A172 (cell line): Measurements from ENCODE around the gene SLCO2A1. TPM values are rescaled to one million over a fixed set of nuclear protein-coding genes. Genes with fewer than 3 reads are reported as not detected.

Experiments
- DNase-seq: peaks from one replicate; pipeline ENCODE4 v3.0.0-alpha.2; 2015; ENCODE audit warnings: low spot score
- total RNA-seq: library from RNA; depleted of rRNA; stranded (reverse); fragments of >200 nt; shearing (Covaris generic); gene quantifications from 2 replicates; pipeline ENCODE4 v1.2.3, GENCODE V29; 2014; rRNA removed

Gene SLCO2A1
- total RNA-seq, 1 experiment from 2014 or later: not detected

- no peak for DNase-seq
Measured at GRCh38 chr3:133884054-133884886, 145.5 kb downstream of the SLCO2A1 start.

DNA sequence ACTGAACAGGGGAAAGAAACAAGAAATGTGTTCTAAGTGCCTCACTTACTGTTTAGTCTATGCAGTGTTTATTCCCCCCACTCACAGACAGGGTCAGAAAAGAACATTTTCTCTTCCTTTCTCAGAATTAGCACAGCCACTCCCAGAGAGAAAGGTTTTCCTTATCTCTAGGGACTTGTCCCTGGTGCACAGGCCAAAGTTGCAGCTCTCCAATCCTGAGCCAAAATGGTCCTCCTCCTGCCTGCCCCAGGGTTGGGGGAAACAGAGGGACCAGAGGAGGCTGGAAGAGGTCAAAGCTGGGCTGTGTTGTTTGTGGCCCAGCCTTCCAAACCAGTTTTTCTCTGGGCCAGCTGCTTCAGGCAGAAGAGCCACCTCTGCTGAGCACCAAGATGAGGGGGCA lies 146.1 kb downstream of the SLCO2A1 start:
- no peak for DNase-seq

- DNase-seq: no peak
Measured at GRCh38 chr3:133882986-133883586, 146.6 kb downstream of the SLCO2A1 start.

DNA sequence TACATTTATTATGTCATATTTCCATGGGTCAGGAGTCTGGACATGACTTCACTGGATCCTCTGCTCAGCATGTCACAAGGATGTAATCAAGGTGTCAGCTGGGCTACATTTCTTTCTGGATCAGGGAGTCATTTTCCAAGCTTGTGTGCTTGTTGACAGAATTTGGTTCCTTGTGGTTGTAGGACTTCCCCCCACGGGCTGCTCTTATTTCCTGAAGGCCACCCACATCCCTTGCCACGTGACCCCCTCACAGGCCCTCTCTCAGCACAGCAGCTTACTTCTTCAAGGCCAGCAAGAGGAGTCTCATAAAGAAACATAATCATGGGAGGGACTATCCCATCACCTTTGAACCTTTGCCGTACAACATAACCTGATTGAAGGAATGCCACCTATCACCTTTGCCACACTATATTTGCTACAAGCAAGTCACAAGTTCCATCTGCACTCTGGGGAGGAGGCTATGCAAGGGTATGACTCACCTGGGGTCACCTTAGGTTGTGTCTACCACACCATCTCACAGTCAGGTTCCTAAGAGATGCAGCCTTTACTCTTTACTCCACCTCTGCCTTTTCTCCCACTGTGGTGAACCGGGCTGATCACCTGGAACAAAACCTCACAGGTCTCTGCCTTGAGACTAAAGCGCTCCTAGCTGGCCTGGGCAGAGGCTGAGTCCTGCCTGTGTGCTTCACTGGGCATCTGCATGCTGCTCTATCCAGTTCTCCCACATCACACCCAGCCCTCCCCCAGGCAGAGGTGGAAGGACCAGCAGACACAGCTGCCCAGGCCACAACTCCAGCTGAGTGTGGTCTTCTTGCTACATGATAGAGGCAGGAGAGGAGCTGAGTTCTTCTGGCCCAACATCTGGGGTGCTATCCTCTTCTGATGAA lies 147.5 kb downstream of the SLCO2A1 start:
- DNase-seq: no peak

GRCh38 chr3:133881492-133881891 lies 148.2 kb downstream of the SLCO2A1 start:
- no peak for DNase-seq

- DNase-seq: no peak
Measured at GRCh38 chr3:133880886-133881455, 148.8 kb downstream of the SLCO2A1 start.

DNA sequence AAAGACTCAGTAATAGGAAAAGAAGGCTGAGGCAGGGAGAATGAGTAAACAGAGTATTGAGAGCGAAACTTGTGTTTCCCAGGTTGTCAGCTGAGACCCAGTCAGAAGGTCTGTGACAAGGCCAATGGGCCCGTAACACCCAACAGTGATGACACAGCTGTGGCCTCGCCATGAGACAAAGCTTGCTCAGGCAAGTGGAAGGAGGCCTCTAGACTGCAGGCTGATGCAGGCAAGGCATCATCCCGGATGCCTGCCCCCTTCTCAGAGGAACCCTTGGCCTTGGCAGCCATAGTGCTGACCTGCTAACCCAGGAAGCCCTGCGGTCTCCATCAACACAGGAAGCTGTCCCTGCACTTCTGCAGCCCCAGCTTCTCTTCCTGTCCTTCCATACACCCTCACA lies 149.4 kb downstream of the SLCO2A1 start:
- DNase-seq: no peak

DNA sequence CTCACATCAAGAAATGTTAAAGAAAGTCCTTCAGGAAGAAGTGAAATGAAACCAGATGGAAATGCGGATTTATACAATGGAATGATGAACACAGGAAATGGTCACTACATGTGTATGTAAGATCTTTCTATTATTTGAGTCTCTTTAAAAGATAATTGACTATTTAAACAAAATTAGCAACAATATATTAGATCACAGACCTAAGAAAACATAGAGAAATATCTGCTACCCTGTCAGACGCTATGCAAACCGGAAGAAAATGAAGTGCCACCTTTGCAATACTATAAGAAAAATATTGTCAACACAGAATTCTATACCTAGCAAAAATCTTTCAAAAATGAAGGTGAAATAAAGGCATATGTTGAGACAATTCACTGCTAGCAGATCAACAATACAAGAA lies 151.2 kb downstream of the SLCO2A1 start:
- no peak for DNase-seq

Other genes with a start within 250 kb of the SLCO2A1 start
- gene SRPRB, start 224.1 kb downstream of the SLCO2A1 start, total RNA-seq: 96.0 and 107 TPM in 2 replicates
- gene RAB6B, start 134.0 kb downstream of the SLCO2A1 start, total RNA-seq: 0.33 and 1.3 TPM in 2 replicates
- 88.1 and 91.0 TPM in 2 replicates for gene RYK, start 220.9 kb upstream of the SLCO2A1 start, total RNA-seq